Stomach (tissue), 4 donors: Measurements from ENCODE around the gene MOG.

Source experiments
- CTCF ChIP-seq, 7 experiments: fragments of 450-650 bp in 4 of 7; fragments of 200-600 bp in 3 of 7; sonication (generic) in 3 of 7; IDR thresholded peaks; one replicate each; pipeline ENCODE4 v1.5.1; 2016 to 2019; ENCODE audit warnings: antibody characterized with exemption in 7 of 7, control low read depth in 2 of 7, mild to moderate bottlenecking in 1 of 7
- EP300 ChIP-seq: sonication (generic); formaldehyde crosslinking; IDR thresholded peaks from one replicate; pipeline ENCODE4 v1.6.1; 2017; ENCODE audit warnings: antibody characterized with exemption
- POLR2A ChIP-seq, 4 donors: fragments of 450-650 bp; IDR thresholded peaks; one replicate each; pipeline ENCODE4 v1.6.1; 2016; ENCODE audit warnings: antibody characterized with exemption in 4 of 4, control low read depth in 2 of 4, mild to moderate bottlenecking in 1 of 4, moderate library complexity in 1 of 4
- POLR2AphosphoS5 ChIP-seq, 3 donors: sonication (generic); formaldehyde crosslinking; IDR thresholded peaks; one replicate each; pipeline ENCODE4 v1.6.1; 2016; ENCODE audit warnings: antibody characterized with exemption in 3 of 3

DNA sequence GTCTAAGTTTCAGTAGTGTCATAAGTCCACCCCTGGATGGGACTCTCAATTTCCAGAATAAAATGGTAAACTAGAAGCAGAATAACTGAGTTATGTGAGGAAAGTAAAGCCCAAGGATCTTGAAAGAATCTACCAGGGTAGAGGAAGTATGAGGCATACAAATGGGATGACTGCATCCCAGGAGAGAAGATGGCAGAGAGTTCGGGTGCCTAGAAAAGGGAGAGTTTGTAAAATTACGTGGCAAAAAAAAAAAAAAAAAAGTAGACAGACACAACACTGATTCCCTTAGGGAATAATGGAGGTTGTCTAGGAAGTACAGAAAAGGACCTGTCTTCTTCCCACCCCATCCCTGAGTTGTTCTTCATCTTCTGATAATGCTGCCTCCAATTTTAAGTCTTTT, 27.3 kb upstream of the MOG start:
- no peak for TF ChIP-seq POLR2A (IDR thresholded peaks at IDR 0.05)
- no peak for TF ChIP-seq CTCF (IDR thresholded peaks at IDR 0.05)
- TF ChIP-seq EP300 = no peak
- TF ChIP-seq POLR2AphosphoS5 (IDR thresholded peaks at IDR 0.05) = no peak
